Measurements from ENCODE around the gene SGCE.

Gene SGCE

GRCh38 chr7:94635687-94636086 is 20.2 kb downstream of the SGCE start:
- no peak overlapping the region for H3K4me3 ChIP-seq (ENCODE audit: low read depth, low read length)
- no peak for TF ChIP-seq CTCF (IDR thresholded peaks at IDR 0.05; ENCODE audit: borderline replicate concordance, insufficient read depth, low read depth, low read length)

- H3K4me3 ChIP-seq (ENCODE audit: low read depth, low read length): no peak overlapping the region
- no peak for TF ChIP-seq CTCF (IDR thresholded peaks at IDR 0.05; ENCODE audit: borderline replicate concordance, insufficient read depth, low read depth, low read length)
Observed at GRCh38 chr7:94634502-94634901, 21.4 kb downstream of the SGCE start.

- H3K4me3 ChIP-seq (ENCODE audit: low read depth, low read length): no peak overlapping the region
- no peak for TF ChIP-seq CTCF (IDR thresholded peaks at IDR 0.05; ENCODE audit: borderline replicate concordance, insufficient read depth, low read depth, low read length)
Observed at GRCh38 chr7:94633687-94634086, 22.2 kb downstream of the SGCE start.

- TF ChIP-seq CTCF (IDR thresholded peaks at IDR 0.05; ENCODE audit: borderline replicate concordance, insufficient read depth, low read depth, low read length): no peak
Observed at GRCh38 chr7:94633014-94633341, 23.0 kb downstream of the SGCE start.

GRCh38 chr7:94632338-94633013 is 23.5 kb downstream of the SGCE start:
- no peak for TF ChIP-seq CTCF (IDR thresholded peaks at IDR 0.05; ENCODE audit: borderline replicate concordance, insufficient read depth, low read depth, low read length)
- no peak overlapping the region for H3K4me3 ChIP-seq (ENCODE audit: low read depth, low read length)

More at GRCh38 chr7:94633014-94633341, 23.0 kb downstream of the SGCE start:
- H3K4me3 ChIP-seq (ENCODE audit: low read depth, low read length): no peak overlapping the region

GRCh38 chr7:94630855-94631254 is 25.1 kb downstream of the SGCE start:
- TF ChIP-seq CTCF (IDR thresholded peaks at IDR 0.05; ENCODE audit: borderline replicate concordance, insufficient read depth, low read depth, low read length): no peak
- no peak overlapping the region for H3K4me3 ChIP-seq (ENCODE audit: low read depth, low read length)

GRCh38 chr7:94623820-94624219 is 32.1 kb downstream of the SGCE start:
- no peak for TF ChIP-seq CTCF (IDR thresholded peaks at IDR 0.05; ENCODE audit: borderline replicate concordance, insufficient read depth, low read depth, low read length)
- no peak overlapping the region for H3K4me3 ChIP-seq (ENCODE audit: low read depth, low read length)
